GM12801 (cell line): ENCODE measurements around the gene FBXL14.

Source experiments
- CTCF ChIP-seq: IDR thresholded peaks from one replicate; pipeline ENCODE4 v1.5.1; 2011; ENCODE audit warnings: control low read depth; ENCODE audit not compliant: insufficient read length; ENCODE audit errors: extremely low read depth

FBXL14 gene

GRCh38 chr12:1616233-1617066 lies 22.1 kb upstream of the FBXL14 start:
- no peak for TF ChIP-seq CTCF

GRCh38 chr12:1614360-1614759 lies 20.0 kb upstream of the FBXL14 start:
- TF ChIP-seq CTCF, result no peak

GRCh38 chr12:1613860-1614259 lies 19.5 kb upstream of the FBXL14 start:
- TF ChIP-seq CTCF, result no peak

GRCh38 chr12:1611803-1612572 lies 17.6 kb upstream of the FBXL14 start:
- no peak for TF ChIP-seq CTCF

GRCh38 chr12:1610072-1610643 lies 15.8 kb upstream of the FBXL14 start:
- TF ChIP-seq CTCF, result no peak

- no peak for TF ChIP-seq CTCF
Observed at GRCh38 chr12:1608713-1609119, 14.3 kb upstream of the FBXL14 start.

GRCh38 chr12:1607940-1608712 lies 13.7 kb upstream of the FBXL14 start:
- no peak for TF ChIP-seq CTCF
